HG03108 (cell line): ENCODE data around the gene GSTM3.
"Not testable (repeated sequence)": the region's sequence is repeated elsewhere in the genome, so short reads cannot be mapped to it uniquely, and the experiment has no call there.

Experiments
- ATAC-seq: cut with Tn5 transposase; IDR thresholded peaks from one replicate; pipeline ENCODE4 v1.9.1; 2021; ENCODE audit warnings: moderate library complexity; ENCODE audit not compliant: unreplicated experiment

GSTM3 gene

GRCh38 chr1:109732390-109732881 is 8.4 kb downstream of the GSTM3 start:
- no peak for ATAC-seq

- no peak for ATAC-seq
These were observed 10.2 kb downstream of the GSTM3 start for GRCh38 chr1:109730666-109731065.

- ATAC-seq, result no peak
These were observed 12.0 kb downstream of the GSTM3 start for GRCh38 chr1:109728870-109729269.

- ATAC-seq, result no peak
These were observed 14.0 kb downstream of the GSTM3 start for GRCh38 chr1:109726728-109727373.

- ATAC-seq, result no peak
These were observed 14.8 kb downstream of the GSTM3 start for GRCh38 chr1:109726007-109726406.

- no peak for ATAC-seq
These were observed 15.3 kb downstream of the GSTM3 start for GRCh38 chr1:109725510-109725909.

GRCh38 chr1:109724933-109725332 is 15.9 kb downstream of the GSTM3 start:
- ATAC-seq, result no peak

GRCh38 chr1:109722908-109723691 is 17.7 kb downstream of the GSTM3 start:
- no peak for ATAC-seq

- ATAC-seq, result no peak
These were observed 18.9 kb downstream of the GSTM3 start for GRCh38 chr1:109721971-109722370.

GRCh38 chr1:109721042-109721441 is 19.8 kb downstream of the GSTM3 start:
- ATAC-seq, result no peak

GRCh38 chr1:109719337-109719837 is 21.5 kb downstream of the GSTM3 start:
- ATAC-seq, result no peak

- no peak for ATAC-seq
These were observed 22.3 kb downstream of the GSTM3 start for GRCh38 chr1:109718495-109718894.

GRCh38 chr1:109717729-109718128 is 23.1 kb downstream of the GSTM3 start:
- no peak for ATAC-seq

- no peak for ATAC-seq
These were observed 24.2 kb downstream of the GSTM3 start for GRCh38 chr1:109716570-109717090.

- ATAC-seq, result no peak
These were observed 24.7 kb downstream of the GSTM3 start for GRCh38 chr1:109716121-109716520.

GRCh38 chr1:109714661-109715372 is 26.0 kb downstream of the GSTM3 start:
- no peak for ATAC-seq

GRCh38 chr1:109713636-109714035 is 27.2 kb downstream of the GSTM3 start:
- no peak for ATAC-seq

- ATAC-seq, result no peak
These were observed 28.4 kb downstream of the GSTM3 start for GRCh38 chr1:109712321-109712864.

- ATAC-seq, result not testable (repeated sequence)
These were observed 29.1 kb downstream of the GSTM3 start, which contains the start of gene GSTM5 for GRCh38 chr1:109711593-109712320. Gene GSTM5 (plus strand): TSS chr1:109712251. CDS start chr1:109712313, 62 bp downstream.

- not testable (repeated sequence) for ATAC-seq
These were observed 31.0 kb downstream of the GSTM3 start for GRCh38 chr1:109709822-109710221.
